HG03558 (cell line): ENCODE measurements around the gene STARD13.

Experiments used
- ATAC-seq: cut with Tn5 transposase; IDR thresholded peaks from one replicate; pipeline ENCODE4 v1.9.1; 2021; ENCODE audit warnings: moderate number of reproducible peaks; ENCODE audit not compliant: unreplicated experiment; ENCODE audit errors: extremely low read depth

The STARD13 gene

DNA sequence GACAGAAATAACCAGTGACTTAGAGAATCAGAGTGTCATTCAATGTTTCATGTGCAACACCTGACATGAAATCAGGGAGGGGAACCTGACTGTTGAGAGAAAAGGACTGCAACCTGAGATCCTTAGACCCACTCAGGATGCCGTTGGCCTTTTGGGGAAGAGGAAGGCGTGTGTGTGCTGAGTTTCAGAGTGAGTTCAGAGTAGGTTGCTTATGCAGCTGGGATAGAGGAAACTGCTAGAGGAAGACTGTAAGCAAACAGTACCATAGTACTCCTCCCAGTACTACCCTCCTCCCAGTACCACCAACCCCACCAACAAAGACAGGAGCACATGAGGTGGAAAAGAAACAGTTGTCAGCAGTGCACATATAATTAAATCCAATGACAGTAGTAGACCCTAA, 205.6 kb downstream of the STARD13 start:
- no peak for ATAC-seq

- no peak for ATAC-seq
Measured at GRCh38 chr13:33078263-33078662, 207.3 kb downstream of the STARD13 start.

DNA sequence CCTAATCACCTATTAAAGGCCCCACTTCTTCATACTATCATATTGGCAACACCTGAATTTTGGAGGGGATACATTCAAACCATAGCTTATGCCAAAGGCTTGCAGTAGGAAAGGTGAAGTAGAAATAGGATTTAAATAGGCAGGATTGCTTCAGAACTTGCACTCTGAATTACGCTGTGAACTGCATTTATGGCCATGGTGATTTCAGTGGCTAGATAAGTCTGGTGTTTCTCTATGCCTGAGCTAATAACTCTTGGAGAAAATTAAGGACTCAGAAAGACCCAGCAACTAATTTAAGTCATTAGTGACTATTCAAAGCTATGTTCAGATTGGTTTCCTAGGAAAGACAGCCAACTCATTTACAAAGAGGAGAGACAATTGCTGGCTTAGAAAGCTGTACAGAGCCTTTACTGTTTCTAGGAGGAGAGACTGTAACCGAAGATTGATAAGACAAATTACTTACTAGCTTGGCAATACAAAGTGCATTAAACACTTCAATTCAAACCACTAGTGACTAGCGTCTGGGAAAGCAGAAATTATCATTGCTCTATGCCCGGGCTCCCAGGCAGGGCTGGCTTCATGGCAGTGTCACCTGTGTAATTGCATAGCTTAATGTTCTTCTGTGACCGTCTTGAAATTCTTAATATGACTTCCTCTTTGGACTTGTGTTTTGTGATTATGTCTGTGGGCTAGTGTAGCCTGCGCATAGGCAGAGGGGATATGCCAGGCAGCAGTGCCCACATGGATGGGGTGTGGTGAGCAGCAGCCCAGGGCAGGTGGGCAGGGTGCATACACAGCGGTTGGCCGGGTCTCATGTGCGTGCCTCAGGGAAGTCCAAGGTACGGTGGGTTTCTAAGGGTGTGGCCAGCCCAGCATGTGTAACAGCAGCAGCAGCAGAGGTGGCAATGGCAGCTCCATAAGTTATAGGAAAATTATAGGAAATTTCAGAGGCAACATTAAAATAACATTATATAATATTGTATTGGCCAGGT, 209.3 kb downstream of the STARD13 start:
- no peak for ATAC-seq

DNA sequence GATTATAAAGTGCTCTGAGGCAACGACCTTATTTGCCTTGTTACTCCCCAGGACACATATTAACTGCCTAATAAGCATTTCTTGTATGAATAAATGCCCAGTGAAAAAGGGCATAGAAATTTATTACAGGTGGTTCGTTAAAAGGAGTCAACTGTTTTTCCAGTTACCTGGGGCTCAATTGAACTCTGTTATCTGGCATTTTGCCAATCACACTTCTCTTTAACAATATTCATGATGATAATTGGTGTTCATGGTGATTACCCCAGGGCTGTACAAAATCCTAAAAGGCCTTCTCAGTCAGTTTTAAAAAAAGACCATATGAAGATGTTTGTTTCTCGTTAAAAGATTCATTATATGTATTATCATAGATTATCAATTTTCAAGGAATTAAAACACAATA, 212.2 kb downstream of the STARD13 start:
- no peak for ATAC-seq

DNA sequence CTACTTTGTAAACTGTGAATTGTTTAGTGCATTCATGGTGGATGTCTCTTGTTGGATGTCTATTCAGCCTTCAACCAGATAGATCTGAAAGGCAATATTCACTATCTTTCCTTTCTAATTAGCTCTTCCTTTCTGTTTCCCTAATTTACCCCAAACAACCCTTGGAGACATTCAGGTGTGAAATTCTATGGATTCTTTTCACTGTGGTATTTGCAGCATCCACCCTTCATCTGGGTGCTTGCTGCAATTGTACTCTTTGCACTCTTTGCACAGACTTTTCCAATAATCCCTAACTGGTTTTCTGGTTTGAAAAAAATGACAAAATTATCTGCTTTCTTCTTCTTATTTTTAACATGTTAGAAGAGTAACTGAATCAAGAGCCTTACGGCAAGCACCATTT, 212.8 kb downstream of the STARD13 start:
- ATAC-seq: no peak

GRCh38 chr13:33072282-33072681, 213.3 kb downstream of the STARD13 start:
- ATAC-seq: no peak

DNA sequence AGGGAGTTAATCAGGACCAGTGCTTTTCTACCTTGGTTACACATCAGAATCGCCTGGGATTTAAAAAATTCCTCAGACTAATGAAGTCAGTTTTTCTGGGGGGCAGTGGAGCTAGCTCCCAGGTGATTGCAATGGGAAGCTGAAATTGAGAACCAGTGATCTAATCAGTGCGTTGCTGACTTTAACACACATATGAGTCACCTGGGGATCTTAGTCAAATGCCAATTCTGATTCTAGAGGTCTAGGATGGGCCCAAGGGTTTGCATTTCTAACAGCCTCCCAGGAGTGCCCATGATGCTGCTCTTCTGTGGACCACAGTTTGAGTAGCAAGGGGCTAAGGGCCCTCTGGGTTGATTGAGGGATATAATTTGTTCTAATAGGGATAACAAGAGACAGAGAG, 214.8 kb downstream of the STARD13 start:
- ATAC-seq: no peak

GRCh38 chr13:33069365-33069764, 216.2 kb downstream of the STARD13 start:
- ATAC-seq: no peak

- no peak for ATAC-seq
Measured at GRCh38 chr13:33066329-33066728, 219.2 kb downstream of the STARD13 start.

- no peak for ATAC-seq
Measured at GRCh38 chr13:33060815-33061214, 224.7 kb downstream of the STARD13 start.

GRCh38 chr13:33058776-33059327, 226.7 kb downstream of the STARD13 start:
- no peak for ATAC-seq

- ATAC-seq: no peak
Measured at GRCh38 chr13:33057019-33057780, 228.4 kb downstream of the STARD13 start.

- no peak for ATAC-seq
Measured at GRCh38 chr13:33053397-33054066, 232.0 kb downstream of the STARD13 start.
